Stimulated activated CD4-positive, alpha-beta T cell treated with anti-CD3 and anti-CD28 coated beads, Interleukin-1b, Interleukin-23, amount 100 ng/mL, for 24 hours (primary cell): ENCODE measurements around the gene ETNK2.

Experiments used
- DNase-seq, 4 experiments: peaks; one replicate each; pipeline ENCODE4 v3.0.0-alpha.2; 2020; ENCODE audit warnings: low read depth in 4 of 4, low spot score in 1 of 4

ETNK2 gene

GRCh38 chr1:204149107-204149506, 2.7 kb downstream of the ETNK2 start:
- DNase-seq = no peak

GRCh38 chr1:204147406-204148383, 4.1 kb downstream of the ETNK2 start:
- DNase-seq = no peak

- no peak for DNase-seq
Observed at GRCh38 chr1:204146965-204147364, 4.9 kb downstream of the ETNK2 start.

- no peak for DNase-seq
Observed at GRCh38 chr1:204146309-204146708, 5.5 kb downstream of the ETNK2 start.

- DNase-seq = no peak
Observed at GRCh38 chr1:204145033-204145504, 6.8 kb downstream of the ETNK2 start.

GRCh38 chr1:204143276-204144041, 8.4 kb downstream of the ETNK2 start:
- DNase-seq = no peak

- no peak for DNase-seq
Observed at GRCh38 chr1:204142032-204142974, 9.5 kb downstream of the ETNK2 start.

- DNase-seq = no peak
Observed at GRCh38 chr1:204141131-204141530, 10.7 kb downstream of the ETNK2 start.

- DNase-seq = no peak
Observed at GRCh38 chr1:204139952-204140351, 11.9 kb downstream of the ETNK2 start.

- no peak for DNase-seq
Observed at GRCh38 chr1:204139088-204139487, 12.8 kb downstream of the ETNK2 start.

- DNase-seq = no peak
Observed at GRCh38 chr1:204136814-204137213, 15.0 kb downstream of the ETNK2 start.

- no peak for DNase-seq
Observed at GRCh38 chr1:204134103-204134502, 17.7 kb downstream of the ETNK2 start.

- no peak for DNase-seq
Observed at GRCh38 chr1:204132718-204133117, 19.1 kb downstream of the ETNK2 start.

- DNase-seq = no peak
Observed at GRCh38 chr1:204131978-204132377, 19.9 kb downstream of the ETNK2 start.

- no peak for DNase-seq
Observed at GRCh38 chr1:204130981-204131892, 20.6 kb downstream of the ETNK2 start.

- DNase-seq = no peak
Observed at GRCh38 chr1:204130178-204130577, 21.7 kb downstream of the ETNK2 start.

- DNase-seq = peak; percentile 20 to 44 (median 38)
Observed at GRCh38 chr1:204128964-204129896, 22.6 kb downstream of the ETNK2 start.

- no peak for DNase-seq
Observed at GRCh38 chr1:204128464-204128963, 23.3 kb downstream of the ETNK2 start.
